ENCODE measurements around the gene OTOA. TPM values are rescaled to one million over a fixed set of nuclear protein-coding genes. Genes with fewer than 3 reads are reported as not detected.
"Not testable (repeated sequence)": the region's sequence is repeated elsewhere in the genome, so short reads cannot be mapped to it uniquely, and the experiment has no call there.

OTOA gene
- total RNA-seq, 1 donor from 2014 or later = 0.08 TPM

DNA sequence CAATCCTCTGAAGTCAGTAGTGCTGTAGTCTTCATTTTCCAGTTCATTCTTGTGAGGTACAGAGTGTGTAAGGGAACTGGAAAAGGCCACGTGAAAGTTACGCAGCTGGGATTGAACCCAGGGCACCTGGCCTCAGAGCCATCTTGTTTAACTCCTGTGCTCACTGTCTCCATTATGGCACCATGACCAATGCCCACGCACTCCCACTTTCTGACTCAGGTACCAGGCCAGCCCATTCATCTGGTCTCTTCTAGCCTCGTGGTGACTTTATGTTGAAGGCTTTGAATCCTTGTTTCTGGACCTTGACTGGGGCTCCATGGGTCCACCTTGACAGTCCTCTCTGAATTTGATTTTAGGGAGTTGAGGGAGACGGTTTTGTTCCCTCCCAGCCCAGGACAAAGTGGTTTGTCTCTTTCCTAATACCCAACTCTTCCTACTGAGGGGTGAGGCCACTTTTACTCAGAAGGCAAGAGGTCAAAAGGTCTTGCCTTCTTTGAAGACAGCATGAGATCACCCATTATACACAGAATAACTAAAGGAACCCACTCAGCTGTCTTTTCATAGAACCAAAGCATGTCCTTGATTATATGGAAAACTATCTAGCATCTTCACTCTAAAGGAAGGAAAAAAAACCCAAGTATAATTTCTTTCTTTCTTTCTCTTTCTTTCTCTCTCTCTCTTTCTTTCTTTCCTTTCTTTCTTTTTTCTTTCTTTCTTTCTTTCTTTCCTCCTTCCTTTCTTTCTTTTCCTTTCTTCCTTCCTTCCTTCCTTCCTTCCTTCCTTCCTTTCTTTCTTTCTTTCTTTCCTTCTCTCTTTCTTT lies 50.0 kb downstream of the OTOA start:
- no peak for TF ChIP-seq CTCF (IDR thresholded peaks at IDR 0.05)
- Mint-ChIP-seq H3K4me1 (ENCODE audit: unreplicated experiment) (no peaks in the 10 kb centered on the region), H3K36me3 (ENCODE audit: unreplicated experiment) (no peaks in the 10 kb centered on the region), H3K9me3 (ENCODE audit: unreplicated experiment) (no peaks in the 10 kb centered on the region), H3K27ac (ENCODE audit: unreplicated experiment) (no peak overlapping the region), H3K4me3 (ENCODE audit: unreplicated experiment) (no peak overlapping the region), H3K27me3 (ENCODE audit: unreplicated experiment) (peaks cover 3% of the 10 kb centered on the region)
- no peak for DNase-seq (ENCODE audit: extremely low spot score, unreplicated experiment)

DNA sequence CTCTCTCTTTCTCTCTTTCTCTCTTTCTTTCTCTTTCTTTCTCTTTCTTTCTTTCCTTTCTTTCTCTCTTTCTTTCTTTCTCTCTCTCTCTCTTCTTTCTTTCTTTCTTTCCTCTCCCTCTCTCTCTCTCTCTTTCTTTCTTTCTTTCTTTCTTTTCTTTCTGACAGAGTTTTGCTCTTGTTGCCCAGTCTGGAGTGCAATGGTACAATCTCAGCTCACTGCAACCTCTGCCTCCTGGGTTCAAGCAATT lies 50.5 kb downstream of the OTOA start:
- not testable (repeated sequence) for H3K36me3 Mint-ChIP-seq (ENCODE audit: unreplicated experiment); H3K27ac Mint-ChIP-seq (ENCODE audit: unreplicated experiment); H3K9me3 Mint-ChIP-seq (ENCODE audit: unreplicated experiment); H3K4me3 Mint-ChIP-seq (ENCODE audit: unreplicated experiment); H3K4me1 Mint-ChIP-seq (ENCODE audit: unreplicated experiment); DNase-seq (ENCODE audit: extremely low spot score, unreplicated experiment); H3K27me3 Mint-ChIP-seq (ENCODE audit: unreplicated experiment)

DNA sequence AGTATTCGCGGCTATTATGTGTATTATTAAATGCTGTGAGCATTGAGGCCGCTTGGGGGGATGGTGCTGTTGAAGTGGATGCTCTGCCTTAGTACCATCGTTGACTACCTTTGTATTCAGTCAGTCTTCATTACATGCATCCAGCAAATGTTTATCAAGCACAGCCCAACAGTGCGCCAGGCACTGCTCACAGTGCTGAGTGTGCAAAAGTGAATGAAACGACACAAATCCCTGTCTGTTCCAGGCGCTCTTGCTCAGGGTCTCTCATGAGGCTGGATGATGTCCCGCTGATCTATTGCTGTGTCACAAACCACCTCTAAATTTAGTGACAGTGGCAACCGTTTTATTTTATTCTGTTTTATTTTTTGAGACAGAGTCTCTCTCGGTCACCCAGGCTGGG lies 53.8 kb downstream of the OTOA start:
- H3K9me3 Mint-ChIP-seq (ENCODE audit: unreplicated experiment) = no peaks in the 10 kb centered on the region
- H3K4me1 Mint-ChIP-seq (ENCODE audit: unreplicated experiment) = no peaks in the 10 kb centered on the region
- H3K36me3 Mint-ChIP-seq (ENCODE audit: unreplicated experiment) = no peaks in the 10 kb centered on the region
- no peaks in the 10 kb centered on the region for H3K27me3 Mint-ChIP-seq (ENCODE audit: unreplicated experiment)
- no peak for DNase-seq (ENCODE audit: extremely low spot score, unreplicated experiment)
- H3K4me3 Mint-ChIP-seq (ENCODE audit: unreplicated experiment) = no peak overlapping the region
- no peak for TF ChIP-seq CTCF (IDR thresholded peaks at IDR 0.05)
- H3K27ac Mint-ChIP-seq (ENCODE audit: unreplicated experiment) = no peak overlapping the region

- TF ChIP-seq CTCF (IDR thresholded peaks at IDR 0.05) = no peak
- H3K4me1 Mint-ChIP-seq (ENCODE audit: unreplicated experiment) = no peaks in the 10 kb centered on the region
- DNase-seq (ENCODE audit: extremely low spot score, unreplicated experiment) = no peak
- H3K9me3 Mint-ChIP-seq (ENCODE audit: unreplicated experiment) = no peaks in the 10 kb centered on the region
- peaks cover 6% of the 10 kb centered on the region for H3K27me3 Mint-ChIP-seq (ENCODE audit: unreplicated experiment)
- H3K36me3 Mint-ChIP-seq (ENCODE audit: unreplicated experiment) = no peaks in the 10 kb centered on the region
- no peak overlapping the region for H3K27ac Mint-ChIP-seq (ENCODE audit: unreplicated experiment)
- H3K4me3 Mint-ChIP-seq (ENCODE audit: unreplicated experiment) = no peak overlapping the region
Measured at GRCh38 chr16:21719283-21719682, 55.5 kb downstream of the OTOA start.

- Mint-ChIP-seq H3K4me1 (ENCODE audit: unreplicated experiment) (no peaks in the 10 kb centered on the region), H3K9me3 (ENCODE audit: unreplicated experiment) (no peaks in the 10 kb centered on the region), H3K4me3 (ENCODE audit: unreplicated experiment) (no peak overlapping the region), H3K27me3 (ENCODE audit: unreplicated experiment) (peaks cover 6% of the 10 kb centered on the region), H3K36me3 (ENCODE audit: unreplicated experiment) (no peaks in the 10 kb centered on the region), H3K27ac (ENCODE audit: unreplicated experiment) (no peak overlapping the region)
- TF ChIP-seq CTCF (IDR thresholded peaks at IDR 0.05) = no peak
- no peak for DNase-seq (ENCODE audit: extremely low spot score, unreplicated experiment)
Measured at GRCh38 chr16:21720533-21720932, 56.8 kb downstream of the OTOA start.
